MG63 (cell line): ENCODE measurements around the gene KDM4C. TPM values are rescaled to one million over a fixed set of nuclear protein-coding genes. Genes with fewer than 3 reads are reported as not detected.

Source experiments
- DNase-seq: peaks from one replicate; pipeline ENCODE4 v3.0.0-alpha.2; 2020
- H3K27me3 ChIP-seq: fragments of 250-450 bp; sonication (Bioruptor Pico); 2 replicates; pipeline ENCODE4 v1.5.1; 2020; ENCODE audit warnings: mild to moderate bottlenecking, moderate library complexity
- H3K36me3 ChIP-seq: fragments of 250-450 bp; sonication (Bioruptor Pico); 2 replicates; pipeline ENCODE4 v1.5.1; 2020; ENCODE audit warnings: mild to moderate bottlenecking, moderate library complexity
- H3K4me3 ChIP-seq: fragments of 250-450 bp; sonication (Bioruptor Pico); 2 replicates; pipeline ENCODE4 v1.5.1; 2020; ENCODE audit warnings: mild to moderate bottlenecking, moderate library complexity
- H3K9me3 ChIP-seq: fragments of 250-450 bp; sonication (Bioruptor Pico); 2 replicates; pipeline ENCODE4 v1.5.1; 2020; ENCODE audit warnings: mild to moderate bottlenecking, moderate library complexity
- total RNA-seq: library from RNA; depleted of rRNA; stranded (reverse); fragments of >200 nt; shearing (Covaris generic); gene quantifications from 2 replicates; pipeline ENCODE4 v1.2.3, GENCODE V29; 2014; ENCODE audit warnings: low replicate concordance

Gene KDM4C
- total RNA-seq, 1 experiment from 2014 or later, result 1.8 TPM

GRCh38 chr9:6827439-6828145 is 69.8 kb downstream of the KDM4C start:
- no peak for DNase-seq
- Histone ChIP-seq H3K9me3 (no peaks in the 10 kb centered on the region), H3K4me3 (no peak overlapping the region), H3K27me3 (no peaks in the 10 kb centered on the region), H3K36me3 (no peaks in the 10 kb centered on the region)

GRCh38 chr9:6829027-6829426 is 71.3 kb downstream of the KDM4C start:
- Histone ChIP-seq H3K36me3 (no peaks in the 10 kb centered on the region), H3K4me3 (no peak overlapping the region)
- no peak for DNase-seq

GRCh38 chr9:6829536-6829935 is 71.8 kb downstream of the KDM4C start:
- DNase-seq, result no peak
- no peak overlapping the region for H3K4me3 ChIP-seq

More at GRCh38 chr9:6829027-6829426, 71.3 kb downstream of the KDM4C start:
- Histone ChIP-seq H3K9me3 (no peaks in the 10 kb centered on the region), H3K27me3 (no peaks in the 10 kb centered on the region)

GRCh38 chr9:6833518-6834192 is 75.9 kb downstream of the KDM4C start:
- no peak overlapping the region for H3K4me3 ChIP-seq
- no peaks in the 10 kb centered on the region for H3K9me3 ChIP-seq
- H3K27me3 ChIP-seq, result no peaks in the 10 kb centered on the region
- DNase-seq, result no peak
- no peaks in the 10 kb centered on the region for H3K36me3 ChIP-seq

More at GRCh38 chr9:6829536-6829935, 71.8 kb downstream of the KDM4C start:
- H3K36me3 ChIP-seq, result no peaks in the 10 kb centered on the region
- H3K9me3 ChIP-seq, result no peaks in the 10 kb centered on the region
- no peaks in the 10 kb centered on the region for H3K27me3 ChIP-seq

- Histone ChIP-seq H3K36me3 (no peaks in the 10 kb centered on the region), H3K27me3 (no peaks in the 10 kb centered on the region), H3K9me3 (no peaks in the 10 kb centered on the region), H3K4me3 (no peak overlapping the region)
- DNase-seq, result no peak
These were observed 76.5 kb downstream of the KDM4C start for GRCh38 chr9:6834306-6834705.

DNA sequence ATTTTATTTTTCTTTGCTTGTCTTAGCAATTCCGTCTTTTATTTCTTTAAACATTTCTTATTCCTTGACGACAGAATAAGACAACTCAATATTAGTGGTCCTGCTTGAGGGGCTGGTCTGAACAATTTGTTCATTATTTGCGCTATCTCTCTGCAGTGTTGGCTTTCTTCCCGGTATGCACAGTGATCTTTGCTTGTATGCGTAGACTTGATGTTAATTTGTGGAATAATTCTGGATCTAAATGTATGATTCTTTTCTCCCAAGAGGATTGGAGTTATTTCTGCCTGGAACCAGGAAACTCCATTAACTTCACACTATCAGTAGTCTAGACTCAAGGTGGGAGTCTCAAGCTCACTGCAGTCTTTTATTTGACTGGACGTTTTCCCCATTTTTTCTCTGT is 80.4 kb downstream of the KDM4C start:
- Histone ChIP-seq H3K4me3 (no peak overlapping the region), H3K9me3 (no peaks in the 10 kb centered on the region), H3K36me3 (no peaks in the 10 kb centered on the region), H3K27me3 (no peaks in the 10 kb centered on the region)
- DNase-seq, result no peak

- DNase-seq, result no peak
- no peak overlapping the region for H3K4me3 ChIP-seq
- H3K36me3 ChIP-seq, result no peaks in the 10 kb centered on the region
- H3K27me3 ChIP-seq, result no peaks in the 10 kb centered on the region
- H3K9me3 ChIP-seq, result no peaks in the 10 kb centered on the region
These were observed 84.8 kb downstream of the KDM4C start for GRCh38 chr9:6842584-6842947.

- H3K9me3 ChIP-seq, result no peaks in the 10 kb centered on the region
- no peak for DNase-seq
- no peaks in the 10 kb centered on the region for H3K27me3 ChIP-seq
- H3K4me3 ChIP-seq, result no peak overlapping the region
- no peaks in the 10 kb centered on the region for H3K36me3 ChIP-seq
These were observed 86.0 kb downstream of the KDM4C start for GRCh38 chr9:6843742-6844141.

GRCh38 chr9:6844267-6844666 is 86.5 kb downstream of the KDM4C start:
- Histone ChIP-seq H3K4me3 (no peak overlapping the region), H3K9me3 (no peaks in the 10 kb centered on the region), H3K27me3 (no peaks in the 10 kb centered on the region), H3K36me3 (no peaks in the 10 kb centered on the region)
- no peak for DNase-seq

- no peaks in the 10 kb centered on the region for H3K9me3 ChIP-seq
- DNase-seq, result no peak
- no peaks in the 10 kb centered on the region for H3K27me3 ChIP-seq
- H3K4me3 ChIP-seq, result no peak overlapping the region
- H3K36me3 ChIP-seq, result no peaks in the 10 kb centered on the region
These were observed 87.5 kb downstream of the KDM4C start for GRCh38 chr9:6845128-6845826.

GRCh38 chr9:6845880-6846279 is 88.1 kb downstream of the KDM4C start:
- Histone ChIP-seq H3K27me3 (no peaks in the 10 kb centered on the region), H3K9me3 (no peaks in the 10 kb centered on the region), H3K36me3 (no peaks in the 10 kb centered on the region), H3K4me3 (no peak overlapping the region)
- DNase-seq, result no peak

- Histone ChIP-seq H3K9me3 (no peaks in the 10 kb centered on the region), H3K27me3 (no peaks in the 10 kb centered on the region), H3K36me3 (no peaks in the 10 kb centered on the region), H3K4me3 (no peak overlapping the region)
- DNase-seq, result no peak
These were observed 94.6 kb downstream of the KDM4C start for GRCh38 chr9:6852243-6852963.

GRCh38 chr9:6855860-6856259 is 98.1 kb downstream of the KDM4C start:
- peak; percentile 69 for DNase-seq
- no peaks in the 10 kb centered on the region for H3K9me3 ChIP-seq
- H3K36me3 ChIP-seq, result no peaks in the 10 kb centered on the region
- H3K4me3 ChIP-seq, result no peak overlapping the region
- no peaks in the 10 kb centered on the region for H3K27me3 ChIP-seq

DNA sequence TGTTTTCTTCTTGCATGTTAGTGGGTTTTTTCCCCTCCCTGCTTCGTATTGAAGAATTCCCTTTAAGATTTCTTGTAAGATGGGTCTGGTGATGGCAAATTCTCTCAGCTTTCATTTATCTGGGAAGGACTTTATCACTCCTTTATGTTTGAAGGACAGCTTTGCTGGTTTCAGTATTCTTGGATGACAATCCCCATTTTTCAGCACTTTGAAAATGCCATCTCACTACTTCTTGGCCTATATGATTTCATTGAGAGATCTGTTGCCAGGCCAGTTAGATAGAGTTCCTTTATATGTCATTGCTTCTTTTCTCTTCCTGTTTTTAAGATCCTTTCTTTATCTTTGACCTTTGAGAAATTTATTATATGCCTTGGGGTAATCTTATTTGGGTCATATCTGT is 106.3 kb downstream of the KDM4C start:
- H3K4me3 ChIP-seq, result no peak overlapping the region
- no peaks in the 10 kb centered on the region for H3K27me3 ChIP-seq
- no peaks in the 10 kb centered on the region for H3K36me3 ChIP-seq
- no peak for DNase-seq
- no peaks in the 10 kb centered on the region for H3K9me3 ChIP-seq

GRCh38 chr9:6869081-6869948 is 111.5 kb downstream of the KDM4C start:
- Histone ChIP-seq H3K4me3 (no peak overlapping the region), H3K27me3 (no peaks in the 10 kb centered on the region), H3K36me3 (no peaks in the 10 kb centered on the region), H3K9me3 (no peaks in the 10 kb centered on the region)
- DNase-seq, result peak; percentile 41

GRCh38 chr9:6870149-6870548 is 112.4 kb downstream of the KDM4C start:
- Histone ChIP-seq H3K36me3 (no peaks in the 10 kb centered on the region), H3K27me3 (no peaks in the 10 kb centered on the region), H3K4me3 (no peak overlapping the region), H3K9me3 (no peaks in the 10 kb centered on the region)
- DNase-seq, result no peak
